Osteocyte (in vitro differentiated cells): ENCODE results near the gene ANXA4. TPM values are rescaled to one million over a fixed set of nuclear protein-coding genes. Genes with fewer than 3 reads are reported as not detected.

ENCODE experiments used
- DNase-seq: peaks from one replicate; pipeline ENCODE4 v3.0.0; 2021; ENCODE audit warnings: mixed read lengths; ENCODE audit not compliant: unreplicated experiment; ENCODE audit errors: extremely low spot score
- H3K27ac Mint-ChIP-seq: one replicate; pipeline ENCODE4 v1.8.0; 2021; ENCODE audit warnings: mild to moderate bottlenecking, mixed read lengths; ENCODE audit not compliant: unreplicated experiment
- H3K27me3 Mint-ChIP-seq: one replicate; pipeline ENCODE4 v1.8.0; 2021; ENCODE audit warnings: mixed read lengths; ENCODE audit not compliant: unreplicated experiment
- H3K36me3 Mint-ChIP-seq: one replicate; pipeline ENCODE4 v1.8.0; 2021; ENCODE audit warnings: mixed read lengths; ENCODE audit not compliant: unreplicated experiment
- H3K4me1 Mint-ChIP-seq: one replicate; pipeline ENCODE4 v1.8.0; 2021; ENCODE audit warnings: mixed read lengths; ENCODE audit not compliant: unreplicated experiment
- H3K4me3 Mint-ChIP-seq: one replicate; pipeline ENCODE4 v1.8.0; 2021; ENCODE audit warnings: mild to moderate bottlenecking, moderate library complexity, mixed read lengths; ENCODE audit not compliant: unreplicated experiment
- H3K9me3 Mint-ChIP-seq: one replicate; pipeline ENCODE4 v1.8.0; 2021; ENCODE audit warnings: mixed read lengths; ENCODE audit not compliant: unreplicated experiment
- CTCF ChIP-seq: fragments of 200-600 bp; sonication (generic); IDR thresholded peaks from 2 replicates; pipeline ENCODE4 v1.5.0; 2021; ENCODE audit warnings: antibody characterized with exemption, mild to moderate bottlenecking, moderate library complexity
- total RNA-seq: library from RNA; stranded (reverse); gene quantifications from 2 replicates; pipeline ENCODE4 v1.2.1, GENCODE V29; 2021

ANXA4 gene
- total RNA-seq, 1 donor from 2014 or later, result 76.6 TPM

GRCh38 chr2:69694894-69695849, 46.8 kb upstream of the ANXA4 start:
- H3K4me1 Mint-ChIP-seq, result peaks cover 19% of the 10 kb centered on the region
- H3K9me3 Mint-ChIP-seq, result no peaks in the 10 kb centered on the region
- no peak for TF ChIP-seq CTCF
- H3K27ac Mint-ChIP-seq, result peak overlapping the region; percentile 87
- peaks cover 2% of the 10 kb centered on the region for H3K36me3 Mint-ChIP-seq
- no peak for DNase-seq
- H3K27me3 Mint-ChIP-seq, result peaks cover 5% of the 10 kb centered on the region
- peak overlapping the region; percentile 51 for H3K4me3 Mint-ChIP-seq

GRCh38 chr2:69695850-69696216, 46.1 kb upstream of the ANXA4 start:
- Mint-ChIP-seq H3K27me3 (peaks cover 3% of the 10 kb centered on the region), H3K4me1 (peaks cover 19% of the 10 kb centered on the region), H3K36me3 (no peaks in the 10 kb centered on the region), H3K4me3 (no peak overlapping the region), H3K9me3 (no peaks in the 10 kb centered on the region), H3K27ac (peak overlapping the region; percentile 87)
- DNase-seq, result no peak
- no peak for TF ChIP-seq CTCF

- Mint-ChIP-seq H3K27ac (no peak overlapping the region), H3K4me3 (no peak overlapping the region), H3K36me3 (no peaks in the 10 kb centered on the region), H3K27me3 (peaks cover 3% of the 10 kb centered on the region), H3K9me3 (no peaks in the 10 kb centered on the region), H3K4me1 (peaks cover 9% of the 10 kb centered on the region)
- no peak for TF ChIP-seq CTCF
- no peak for DNase-seq
Observed at GRCh38 chr2:69700381-69700780, 41.6 kb upstream of the ANXA4 start.

GRCh38 chr2:69701100-69701945, 40.6 kb upstream of the ANXA4 start:
- DNase-seq, result no peak
- H3K36me3 Mint-ChIP-seq, result no peaks in the 10 kb centered on the region
- H3K4me1 Mint-ChIP-seq, result peaks cover under 1% of the 10 kb centered on the region
- H3K27me3 Mint-ChIP-seq, result peaks cover 3% of the 10 kb centered on the region
- TF ChIP-seq CTCF, result no peak
- H3K4me3 Mint-ChIP-seq, result no peak overlapping the region
- no peak overlapping the region for H3K27ac Mint-ChIP-seq
- no peaks in the 10 kb centered on the region for H3K9me3 Mint-ChIP-seq

GRCh38 chr2:69703189-69703588, 38.7 kb upstream of the ANXA4 start:
- H3K9me3 Mint-ChIP-seq, result no peaks in the 10 kb centered on the region
- no peak for TF ChIP-seq CTCF
- no peaks in the 10 kb centered on the region for H3K36me3 Mint-ChIP-seq
- H3K4me1 Mint-ChIP-seq, result no peaks in the 10 kb centered on the region
- H3K27ac Mint-ChIP-seq, result no peak overlapping the region
- DNase-seq, result no peak
- no peaks in the 10 kb centered on the region for H3K27me3 Mint-ChIP-seq
- H3K4me3 Mint-ChIP-seq, result no peak overlapping the region
